ENCODE data around the gene MAS1.

Gene MAS1

GRCh38 chr6:159884720-159885119 lies 6.1 kb upstream of the MAS1 start:
- no peak for DNase-seq

GRCh38 chr6:159886270-159886669 lies 4.5 kb upstream of the MAS1 start:
- DNase-seq, result no peak

- no peak for DNase-seq
Observed at GRCh38 chr6:159887146-159887545, 3.6 kb upstream of the MAS1 start.

GRCh38 chr6:159887761-159888160 lies 3.0 kb upstream of the MAS1 start:
- DNase-seq, result no peak

- DNase-seq, result no peak
Observed at GRCh38 chr6:159890201-159890600, 587 bp upstream of the MAS1 start.

GRCh38 chr6:159892053-159892452 lies 1.3 kb downstream of the MAS1 start:
- no peak for DNase-seq

GRCh38 chr6:159893064-159893463 lies 2.3 kb downstream of the MAS1 start:
- DNase-seq, result no peak

- no peak for DNase-seq
Observed at GRCh38 chr6:159894991-159895390, 4.2 kb downstream of the MAS1 start.

GRCh38 chr6:159897603-159898002 lies 6.8 kb downstream of the MAS1 start:
- no peak for DNase-seq

GRCh38 chr6:159898519-159898918 lies 7.7 kb downstream of the MAS1 start:
- DNase-seq, result no peak

GRCh38 chr6:159899994-159900745 lies 9.4 kb downstream of the MAS1 start:
- no peak for DNase-seq

- DNase-seq, result no peak
Observed at GRCh38 chr6:159902620-159903019, 11.8 kb downstream of the MAS1 start.

- DNase-seq, result no peak
Observed at GRCh38 chr6:159904497-159904911, 13.7 kb downstream of the MAS1 start.

- DNase-seq, result no peak
Observed at GRCh38 chr6:159906400-159906799, 15.6 kb downstream of the MAS1 start.

- DNase-seq, result no peak
Observed at GRCh38 chr6:159908535-159908934, 17.7 kb downstream of the MAS1 start.

GRCh38 chr6:159908979-159909378 lies 18.2 kb downstream of the MAS1 start:
- no peak for DNase-seq

GRCh38 chr6:159910342-159910741 lies 19.6 kb downstream of the MAS1 start:
- DNase-seq, result no peak

GRCh38 chr6:159913375-159913774 lies 22.6 kb downstream of the MAS1 start:
- no peak for DNase-seq

- no peak for DNase-seq
Observed at GRCh38 chr6:159913862-159914564, 23.2 kb downstream of the MAS1 start.

- no peak for DNase-seq
Observed at GRCh38 chr6:159914565-159914923, 23.8 kb downstream of the MAS1 start.

- DNase-seq, result no peak
Observed at GRCh38 chr6:159915397-159915796, 24.6 kb downstream of the MAS1 start.

GRCh38 chr6:159916237-159916636 lies 25.4 kb downstream of the MAS1 start:
- no peak for DNase-seq

GRCh38 chr6:159916752-159917151 lies 26.0 kb downstream of the MAS1 start:
- no peak for DNase-seq

GRCh38 chr6:159919011-159919511 lies 28.3 kb downstream of the MAS1 start:
- DNase-seq, result no peak

Measured in activated effector memory CD4-positive, alpha-beta T cell treated with anti-CD3 and anti-CD28 coated beads, Interleukin-2, amount 50 U/mL, for 16 hours (primary cell).